PFSK-1 (cell line): ENCODE measurements around the gene DYDC2.

Experiments
- FOXP2 ChIP-seq: optimal IDR thresholded peaks from 2 replicates; pipeline ENCODE3; 2011; ENCODE audit warnings: borderline replicate concordance, control low read depth, inconsistent platforms; ENCODE audit not compliant: insufficient read depth; ENCODE audit errors: extremely low read length, extremely low read depth
- POLR2AphosphoS5 ChIP-seq: IDR thresholded peaks from 2 replicates; pipeline ENCODE4 v1.6.1; 2012; ENCODE audit warnings: low read depth, mild to moderate bottlenecking, control low read depth, low read length, moderate library complexity
- REST ChIP-seq, 2 experiments: IDR thresholded peaks; 2 replicates each; pipeline versions ENCODE4 v1.6.1 to v1.8.0; 2011 to 2012; ENCODE audit warnings: low read depth in 2 of 2, low read length in 2 of 2, control low read depth in 1 of 2, inconsistent platforms in 1 of 2, mild to moderate bottlenecking in 1 of 2, moderate library complexity in 1 of 2; ENCODE audit not compliant: insufficient read depth in 1 of 2
- SIN3A ChIP-seq: IDR thresholded peaks from 2 replicates; pipeline ENCODE4 v1.6.1; 2012; ENCODE audit warnings: mild to moderate bottlenecking, low read length, moderate library complexity, borderline replicate concordance; ENCODE audit not compliant: insufficient read depth
- TAF1 ChIP-seq: IDR thresholded peaks from 2 replicates; pipeline ENCODE4 v1.6.1; 2012; ENCODE audit warnings: low read length, control low read depth, borderline replicate concordance; ENCODE audit not compliant: insufficient read depth

The DYDC2 gene

GRCh38 chr10:80409121-80409520 lies 52.5 kb downstream of the DYDC2 start:
- TF ChIP-seq FOXP2 (no peak), REST (IDR thresholded peaks at IDR 0.05; ENCODE audit: insufficient read depth in 1 of 2, low read depth in 2 of 2, low read length in 2 of 2) (no peak), POLR2AphosphoS5 (no peak), TAF1 (no peak), SIN3A (no peak)

GRCh38 chr10:80410122-80410521 lies 53.5 kb downstream of the DYDC2 start:
- no peak for TF ChIP-seq SIN3A
- TF ChIP-seq FOXP2 = no peak
- no peak for TF ChIP-seq POLR2AphosphoS5
- TF ChIP-seq TAF1 = no peak
- TF ChIP-seq REST (IDR thresholded peaks at IDR 0.05; ENCODE audit: insufficient read depth in 1 of 2, low read depth in 2 of 2, low read length in 2 of 2) = no peak

- TF ChIP-seq FOXP2 (no peak), POLR2AphosphoS5 (no peak), TAF1 (no peak), REST (IDR thresholded peaks at IDR 0.05; ENCODE audit: insufficient read depth in 1 of 2, low read depth in 2 of 2, low read length in 2 of 2) (no peak), SIN3A (no peak)
Observed at GRCh38 chr10:80410578-80411145, 54.1 kb downstream of the DYDC2 start.

GRCh38 chr10:80411267-80411668 lies 54.7 kb downstream of the DYDC2 start:
- no peak for TF ChIP-seq TAF1
- no peak for TF ChIP-seq POLR2AphosphoS5
- no peak for TF ChIP-seq SIN3A
- TF ChIP-seq REST (IDR thresholded peaks at IDR 0.05; ENCODE audit: insufficient read depth in 1 of 2, low read depth in 2 of 2, low read length in 2 of 2) = no peak
- peak; percentile 63 for TF ChIP-seq FOXP2

GRCh38 chr10:80411681-80412220 lies 55.2 kb downstream of the DYDC2 start:
- TF ChIP-seq FOXP2 (no peak), TAF1 (no peak), REST (IDR thresholded peaks at IDR 0.05; ENCODE audit: insufficient read depth in 1 of 2, low read depth in 2 of 2, low read length in 2 of 2) (no peak), POLR2AphosphoS5 (no peak), SIN3A (no peak)
